Midbrain (tissue), 1 donor: ENCODE results near the gene KIF16B.
"Not testable (repeated sequence)": the region's sequence is repeated elsewhere in the genome, so short reads cannot be mapped to it uniquely, and the experiment has no call there.

Experiments
- DNase-seq: peaks from one replicate; lab custom pipeline; 2025; lab: John Stamatoyannopoulos, UW

KIF16B gene

DNA sequence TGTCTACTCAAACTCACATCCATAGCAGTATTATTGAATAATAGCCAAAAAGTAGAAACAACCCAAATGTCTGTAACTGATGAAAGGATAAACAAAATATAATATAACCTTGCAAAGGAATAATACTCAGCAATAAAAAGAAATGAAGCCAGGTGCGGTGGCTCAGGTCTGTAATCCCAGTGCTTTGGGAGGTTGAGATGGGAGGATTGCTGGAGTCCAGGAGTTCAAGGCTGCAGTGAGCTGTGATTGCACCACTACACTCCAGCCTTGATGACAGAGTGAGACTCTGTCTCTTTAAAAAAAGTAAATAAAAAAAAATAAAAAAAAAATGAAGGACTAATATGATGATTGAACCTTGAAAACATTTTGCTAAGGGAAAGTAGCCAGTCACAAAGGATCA, 22.1 kb upstream of the KIF16B start:
- no peak for DNase-seq

DNA sequence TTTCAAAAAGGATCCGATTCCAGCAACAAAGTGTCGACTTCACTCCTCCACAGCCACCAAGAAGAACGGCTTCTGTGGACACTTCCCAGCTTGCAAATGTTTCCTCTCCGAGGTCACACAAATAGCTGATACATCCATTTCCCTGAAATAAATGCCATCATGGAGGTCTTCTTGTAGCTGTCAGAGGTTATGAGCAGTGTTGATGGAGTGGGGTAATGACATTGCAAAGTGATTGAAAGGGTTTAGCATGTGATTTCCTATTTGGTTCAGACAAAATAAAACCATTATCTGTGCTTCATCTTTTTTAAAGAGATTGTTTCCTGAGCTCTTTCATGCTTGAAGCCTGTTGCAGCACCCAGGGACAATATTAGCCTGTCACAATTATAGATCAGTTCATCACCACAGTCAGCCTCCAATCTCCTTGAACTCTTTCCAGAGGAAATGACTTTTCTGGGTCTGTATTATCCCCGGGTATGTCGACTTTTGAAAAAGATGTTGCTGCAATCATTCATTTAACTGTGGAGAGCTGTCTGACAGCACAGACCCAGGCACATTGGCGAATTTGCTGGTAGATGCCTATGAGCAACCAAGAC, 16.9 kb upstream of the KIF16B start:
- no peak for DNase-seq

DNA sequence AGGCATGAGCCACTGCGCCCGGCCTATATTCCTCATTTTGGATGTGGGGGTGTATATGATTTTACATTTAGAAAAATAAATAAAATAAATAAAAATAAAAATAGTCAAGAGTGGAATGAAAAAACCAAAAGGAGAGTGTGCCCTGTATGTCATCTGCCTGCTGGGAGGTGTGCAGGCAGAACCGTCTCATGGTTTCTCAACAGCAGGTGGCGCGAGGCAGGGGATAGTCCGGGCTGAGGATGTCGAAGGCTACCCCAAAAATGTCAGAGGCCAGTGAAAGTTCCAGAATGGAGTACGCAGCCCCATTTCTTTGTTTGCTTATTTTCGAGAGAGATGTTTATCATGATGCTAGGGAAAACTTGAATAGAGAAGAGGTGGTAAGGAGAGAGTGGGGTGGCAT, 16.4 kb upstream of the KIF16B start:
- no peak for DNase-seq

DNA sequence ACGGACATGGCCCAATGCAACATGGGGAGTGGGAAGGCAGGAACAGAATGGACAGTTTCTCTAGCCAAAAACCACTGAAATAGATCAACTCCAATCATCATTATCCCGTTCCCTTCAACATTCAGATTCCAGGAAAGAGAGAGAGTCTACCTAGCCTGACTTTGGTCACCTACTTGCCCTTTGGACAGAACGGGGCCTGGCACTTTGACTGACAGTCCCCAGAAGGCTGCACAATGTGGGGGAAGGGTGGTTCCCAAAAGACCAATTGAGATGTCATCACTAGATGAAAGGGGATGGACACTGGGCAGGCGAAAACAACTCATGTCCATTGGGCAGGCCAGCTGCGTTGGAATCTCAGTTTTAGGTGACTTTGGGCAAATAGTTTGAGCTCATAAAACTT, 15.0 kb upstream of the KIF16B start:
- no peak for DNase-seq

DNA sequence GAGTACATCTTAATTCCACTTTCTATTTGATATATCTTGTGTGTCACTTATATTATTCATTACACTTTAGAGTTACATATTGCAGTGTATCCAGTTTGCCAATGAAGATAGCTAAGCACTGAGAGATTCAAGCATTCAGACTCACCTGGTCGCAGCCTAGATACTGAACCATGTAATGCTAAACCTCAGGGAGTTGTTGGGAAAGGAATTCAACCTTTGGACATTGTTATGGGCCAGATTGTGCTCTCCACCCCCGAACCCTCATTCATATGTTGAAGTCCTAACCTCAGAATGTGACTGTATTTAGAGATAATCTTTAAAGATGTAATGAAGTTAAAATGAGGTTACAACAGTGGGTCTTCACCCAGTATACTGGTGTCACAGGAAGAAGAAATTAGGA, 13.8 kb upstream of the KIF16B start:
- no peak for DNase-seq

DNA sequence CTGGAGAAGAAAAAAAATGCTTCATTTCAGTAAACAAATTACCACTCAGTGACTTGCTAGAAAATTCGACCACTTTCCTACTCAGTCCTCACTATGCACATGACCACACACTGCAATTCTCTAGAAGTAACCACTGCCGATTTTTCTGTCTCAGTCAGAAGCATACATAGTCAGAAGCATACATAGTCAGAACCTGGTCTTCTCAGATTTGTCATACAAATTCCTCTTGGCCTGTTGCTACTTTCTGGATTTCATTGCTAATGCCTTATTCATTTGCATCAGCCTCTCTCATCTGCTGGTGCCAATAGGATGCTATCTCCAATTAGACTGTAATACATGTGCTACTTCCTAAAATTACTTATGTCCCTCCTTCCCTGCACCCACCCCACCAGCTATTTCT, 10.2 kb upstream of the KIF16B start:
- no peak for DNase-seq

DNA sequence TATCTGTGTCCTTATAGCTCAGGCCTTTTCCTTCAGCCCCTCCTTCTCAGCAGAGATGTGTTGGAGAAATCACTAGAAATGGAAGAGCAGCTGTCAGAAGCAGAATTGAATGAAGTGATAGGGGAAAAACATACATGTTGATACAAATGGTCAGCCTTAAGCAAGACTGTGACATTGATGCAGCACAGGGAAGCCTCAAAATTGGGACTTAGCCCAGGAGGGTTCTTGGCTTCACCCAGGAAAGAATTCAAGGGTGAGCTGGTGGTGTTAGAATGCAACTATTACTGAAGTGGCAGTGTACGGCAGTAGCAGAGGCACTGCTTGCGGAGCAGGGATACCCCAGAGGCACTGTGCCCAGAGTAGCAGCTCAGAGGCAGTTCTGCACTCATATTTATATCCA, 8.0 kb upstream of the KIF16B start:
- DNase-seq: no peak

DNA sequence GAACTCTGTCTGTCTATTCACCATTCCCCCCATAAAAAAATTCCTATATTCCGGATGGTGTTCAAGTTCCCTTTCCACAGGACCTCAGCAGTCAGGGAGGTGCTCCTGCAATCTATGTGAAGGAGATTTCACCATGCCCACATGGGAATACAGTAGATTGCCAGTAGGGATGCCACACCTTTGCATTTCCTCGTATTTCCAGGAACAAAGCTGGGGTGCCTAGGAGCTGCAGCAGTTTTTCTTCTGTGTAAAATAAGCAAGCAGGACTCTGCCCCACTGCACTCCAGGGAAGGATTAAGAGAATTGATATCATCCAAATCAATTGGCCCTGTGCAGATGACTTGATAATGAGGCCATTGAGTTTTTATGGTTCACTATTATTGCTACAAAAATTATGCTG, 7.4 kb upstream of the KIF16B start:
- DNase-seq: no peak

DNA sequence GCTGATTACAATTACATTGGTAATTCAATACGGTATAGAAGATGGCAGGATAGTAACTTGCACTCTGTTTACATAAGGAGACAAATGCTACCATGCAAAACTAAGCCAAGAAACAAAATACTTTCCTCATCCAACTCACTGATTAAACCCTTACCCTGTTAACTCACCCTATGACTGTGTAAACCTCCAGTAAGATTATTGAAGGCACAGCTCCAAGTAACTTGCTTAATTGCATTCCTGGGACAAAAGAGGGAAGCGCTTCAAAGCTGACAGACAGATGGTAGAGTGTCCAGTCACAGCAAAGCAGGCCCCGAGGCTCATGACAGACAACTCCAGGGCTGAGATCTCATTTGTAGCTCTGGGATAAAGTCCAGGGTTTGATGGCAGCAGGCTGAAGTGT, 6.9 kb upstream of the KIF16B start:
- DNase-seq: no peak

DNA sequence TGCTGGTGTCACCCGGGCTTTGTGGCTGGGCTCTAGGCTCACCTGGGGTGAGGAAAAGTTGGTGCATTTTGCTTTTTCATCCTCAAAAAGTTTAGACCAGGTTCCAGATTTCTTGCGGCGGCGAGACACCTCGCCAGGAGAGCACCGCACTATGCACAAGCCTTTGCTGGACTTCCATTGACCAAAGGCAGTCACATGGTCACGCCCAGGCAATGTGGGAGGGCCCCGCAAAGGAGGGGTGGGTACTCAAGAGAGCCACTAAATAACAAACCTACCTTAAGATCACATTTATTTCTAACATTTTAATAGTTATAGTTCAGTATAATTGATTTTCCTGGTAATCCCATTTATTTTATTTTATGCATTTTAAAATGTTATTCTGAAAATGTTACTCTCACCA, 3.0 kb upstream of the KIF16B start:
- no peak for DNase-seq

DNA sequence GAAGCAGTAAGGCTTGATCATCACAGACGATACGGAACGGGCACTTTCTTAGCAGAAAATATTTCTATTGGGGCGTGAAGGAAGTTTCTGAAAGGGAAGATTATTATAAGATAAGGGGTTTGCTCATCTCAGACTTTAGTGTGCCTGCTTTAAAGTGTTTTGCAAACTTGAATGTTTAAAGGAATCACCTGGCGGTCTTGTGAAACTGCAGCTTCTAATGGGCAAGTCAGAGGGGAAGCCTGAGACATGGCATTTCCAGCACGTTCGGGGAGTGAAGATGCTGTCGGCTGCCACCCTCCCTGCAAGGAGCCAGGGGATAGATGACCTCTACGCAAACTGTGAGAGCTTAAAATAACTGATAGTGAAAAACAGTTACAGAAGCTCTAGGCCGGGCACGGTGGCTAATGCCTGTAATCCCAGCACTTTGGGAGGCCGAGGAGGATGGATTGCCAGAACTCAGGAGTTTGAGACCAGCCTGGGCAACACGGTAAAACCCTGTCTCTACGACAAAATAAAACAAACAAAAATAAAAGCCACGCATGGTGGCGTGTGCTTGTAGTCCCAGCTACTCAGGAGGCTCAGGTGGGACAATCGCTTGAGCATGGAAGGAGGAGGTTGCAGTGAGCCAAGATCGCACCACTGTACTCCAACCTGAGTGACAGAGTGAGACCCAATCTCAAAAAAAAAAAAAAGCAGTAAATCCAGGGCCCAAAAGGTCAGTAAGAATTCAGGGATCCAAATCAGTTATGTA, 2.3 kb upstream of the KIF16B start:
- peak; percentile 40 for DNase-seq

DNA sequence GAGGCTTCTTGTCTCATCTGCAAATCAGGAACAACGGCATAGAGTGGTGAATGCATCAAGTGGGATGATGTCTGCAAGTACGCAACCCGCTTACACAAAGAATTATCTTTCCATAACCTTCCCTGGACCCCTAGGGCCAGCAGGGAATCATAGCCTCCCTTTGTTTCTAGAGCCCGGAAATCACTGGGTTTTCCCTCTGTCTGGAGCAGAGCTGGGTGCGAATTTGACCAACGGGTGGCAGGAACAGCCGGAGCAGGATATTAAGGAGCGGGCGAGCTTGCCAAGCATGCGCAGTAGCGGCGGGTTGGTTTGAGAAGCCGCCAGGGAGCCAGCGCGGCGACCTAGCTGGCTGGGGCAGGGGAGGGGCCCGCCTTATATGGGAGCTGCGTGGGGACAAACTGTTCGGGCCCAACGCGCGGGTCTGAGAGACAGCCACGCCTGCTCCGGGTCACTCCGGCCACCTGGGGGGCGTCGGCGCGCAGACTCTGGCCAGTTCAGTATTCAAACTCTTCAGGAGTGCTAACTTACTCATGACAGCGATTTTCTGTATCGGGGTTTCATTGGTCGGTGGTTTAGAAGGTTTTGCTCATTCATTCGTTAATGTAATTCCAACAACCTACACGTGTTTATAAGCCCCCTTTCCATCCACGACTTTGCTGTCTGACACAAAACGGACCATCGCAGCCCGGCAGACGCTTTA, 1.6 kb upstream of the KIF16B start:
- DNase-seq: peak; percentile 87

DNA sequence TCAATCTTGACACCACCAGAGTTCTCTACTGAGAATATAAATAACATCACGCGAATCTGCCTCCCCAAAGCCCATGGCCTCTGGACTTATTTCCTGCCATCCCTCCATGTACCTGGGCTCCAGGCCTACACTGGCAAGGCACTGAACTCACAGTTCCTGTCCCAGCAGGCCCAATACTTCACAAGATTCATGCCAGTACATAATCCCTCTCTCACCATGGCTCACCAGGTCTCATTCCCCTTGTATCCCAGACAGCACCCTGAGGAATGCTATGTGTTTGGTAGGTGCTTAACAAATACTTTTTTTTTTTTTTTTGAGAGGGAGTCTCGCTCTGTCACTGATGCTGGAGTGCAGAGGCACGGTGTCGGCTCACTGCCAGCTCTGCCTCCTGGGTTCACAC, 1.9 kb downstream of the KIF16B start:
- DNase-seq: no peak

DNA sequence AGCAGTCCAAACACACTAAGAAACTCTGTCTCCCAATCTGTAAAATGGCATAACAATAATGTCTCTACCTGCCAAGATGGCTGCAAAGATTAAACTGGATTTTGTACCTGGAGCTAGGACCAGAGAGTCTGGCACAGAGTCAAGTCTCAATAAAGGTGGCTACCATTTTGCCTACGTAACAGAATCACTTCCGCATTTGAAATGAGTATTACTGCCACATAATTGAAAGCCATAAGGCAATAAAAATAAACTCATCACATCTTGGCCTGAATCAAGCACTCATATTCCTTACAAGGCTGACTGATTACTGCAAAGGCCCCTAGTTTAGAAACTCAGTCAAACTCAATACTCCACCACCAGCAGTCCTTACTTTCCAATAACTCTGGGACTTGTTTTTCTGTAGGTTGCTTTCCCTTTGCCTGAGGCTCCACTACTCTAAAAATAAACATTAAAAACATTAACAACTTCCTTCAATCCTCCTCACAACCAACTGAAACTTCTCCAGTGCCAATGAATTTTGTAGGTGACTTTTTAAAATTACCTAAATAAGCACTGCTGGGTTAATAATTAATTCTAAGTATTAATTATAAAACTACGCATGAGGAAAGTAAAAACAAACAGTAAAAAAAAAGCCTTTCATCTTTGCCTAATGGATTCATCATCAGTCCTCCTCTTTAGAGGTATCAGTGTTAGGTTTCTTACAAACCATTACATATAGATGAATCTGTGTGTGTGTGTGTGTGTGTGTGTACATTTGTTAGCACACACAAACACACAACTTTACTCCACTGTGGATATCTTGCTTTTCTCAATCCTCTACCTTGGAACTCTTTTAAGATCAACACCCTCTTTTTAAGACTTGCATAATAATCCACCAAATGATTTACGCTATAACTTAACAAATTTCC, 3.7 kb downstream of the KIF16B start:
- DNase-seq: no peak

DNA sequence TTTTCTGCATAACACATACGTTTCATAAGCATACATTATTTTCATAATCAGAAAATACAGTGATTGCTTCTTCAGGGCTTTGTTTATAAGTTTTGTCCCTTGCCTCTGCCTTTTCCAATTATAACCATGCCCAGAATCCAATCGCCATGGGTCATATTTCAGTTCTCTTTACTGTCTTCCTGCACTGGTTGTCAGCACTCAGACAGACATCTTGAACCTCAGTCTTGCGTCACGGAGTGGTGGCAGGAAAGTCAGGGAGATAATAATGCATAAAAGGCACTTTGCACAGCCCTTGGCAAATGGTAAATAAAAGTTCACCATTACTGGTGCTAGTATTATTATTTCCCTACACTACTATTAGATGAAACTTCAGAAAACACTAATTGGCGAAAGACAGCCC, 7.2 kb downstream of the KIF16B start:
- no peak for DNase-seq

DNA sequence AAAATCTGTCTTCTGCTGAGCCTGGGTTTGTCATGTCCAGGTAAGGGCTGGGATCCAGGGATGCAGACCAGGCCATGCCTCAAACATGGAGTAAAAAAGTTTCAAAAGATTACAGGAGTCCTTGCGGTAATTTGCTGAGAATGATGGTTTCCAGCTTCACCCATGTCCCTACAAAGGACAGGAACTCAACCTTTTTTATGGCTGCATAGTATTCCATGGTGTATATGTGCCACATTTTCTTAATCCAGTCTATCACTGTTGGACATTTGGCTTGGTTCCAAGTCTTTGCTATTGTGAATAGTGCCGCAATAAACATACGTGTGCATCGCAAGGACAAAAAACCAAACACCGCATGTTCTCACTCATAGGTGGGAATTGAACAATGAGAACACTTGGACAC, 9.2 kb downstream of the KIF16B start:
- not testable (repeated sequence) for DNase-seq

DNA sequence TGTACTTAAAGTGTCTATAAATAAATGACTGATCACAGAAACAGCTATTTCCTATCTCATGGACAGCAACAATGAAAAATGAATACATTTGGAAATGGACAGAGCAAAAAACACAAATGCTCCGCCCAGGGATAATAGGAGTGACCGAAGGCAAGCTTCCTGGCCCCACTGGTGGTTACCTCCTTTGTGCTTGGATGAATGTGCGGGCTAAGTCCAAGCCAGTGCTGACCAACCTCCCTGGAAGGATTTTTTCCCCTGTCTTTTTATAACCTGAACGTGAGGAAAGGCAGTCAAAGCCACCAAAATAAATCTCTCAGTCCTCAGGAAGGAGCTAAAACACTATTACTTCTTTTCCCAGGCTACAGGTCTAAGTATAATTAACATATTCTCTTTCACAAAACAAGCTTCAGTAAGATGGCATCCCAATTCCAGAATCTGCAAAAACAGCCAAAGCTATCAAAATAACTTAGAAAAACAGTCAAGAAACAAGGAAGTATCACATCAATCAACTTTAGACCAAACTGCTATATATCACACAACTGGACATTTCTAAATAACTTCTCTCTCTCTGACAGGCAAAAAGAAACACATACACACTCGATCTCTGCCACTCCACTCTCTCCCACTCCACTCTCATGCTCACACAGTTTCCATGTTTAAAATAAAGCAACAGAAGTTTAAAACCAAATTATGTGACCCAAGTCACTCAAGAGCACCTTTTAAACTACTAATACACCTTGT, 10.0 kb downstream of the KIF16B start:
- DNase-seq: no peak

DNA sequence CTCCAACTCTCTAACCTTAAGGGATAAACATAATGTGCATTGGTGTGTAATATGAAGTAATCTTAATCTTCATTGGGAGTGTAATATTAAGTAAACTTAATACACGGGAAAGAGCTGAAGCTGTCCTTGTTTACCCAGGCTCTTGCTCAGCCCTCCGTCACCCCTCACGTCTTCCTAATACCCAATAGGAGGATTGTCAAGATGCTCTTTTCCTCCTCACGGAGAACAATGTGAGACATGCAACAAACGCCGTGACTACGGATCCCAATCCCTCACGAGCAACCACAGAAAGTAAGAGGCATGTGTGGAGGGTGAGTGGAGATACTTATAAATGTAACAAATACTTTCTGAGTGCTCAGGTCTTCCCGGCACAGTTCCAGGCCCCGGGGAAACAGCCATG, 11.0 kb downstream of the KIF16B start:
- DNase-seq: no peak

DNA sequence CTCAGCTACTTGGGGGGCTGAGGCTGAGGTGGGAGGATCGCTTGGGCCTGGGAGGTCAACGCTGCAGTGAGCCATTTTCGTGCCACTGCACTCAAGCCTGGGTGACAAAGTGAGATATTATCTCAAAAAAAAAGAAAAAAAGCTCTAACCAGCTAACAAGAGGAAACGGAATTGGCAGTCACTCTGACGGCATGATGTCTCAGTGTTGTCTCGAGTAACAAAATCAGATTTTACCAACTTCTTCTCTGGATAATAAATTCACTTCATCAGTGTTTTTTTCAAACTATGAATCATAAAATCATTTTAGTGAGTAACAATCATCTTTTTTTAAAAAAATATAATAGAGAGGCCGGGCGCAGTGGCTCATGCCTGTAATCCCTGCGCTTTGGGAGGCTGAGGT, 12.6 kb downstream of the KIF16B start:
- DNase-seq: no peak

DNA sequence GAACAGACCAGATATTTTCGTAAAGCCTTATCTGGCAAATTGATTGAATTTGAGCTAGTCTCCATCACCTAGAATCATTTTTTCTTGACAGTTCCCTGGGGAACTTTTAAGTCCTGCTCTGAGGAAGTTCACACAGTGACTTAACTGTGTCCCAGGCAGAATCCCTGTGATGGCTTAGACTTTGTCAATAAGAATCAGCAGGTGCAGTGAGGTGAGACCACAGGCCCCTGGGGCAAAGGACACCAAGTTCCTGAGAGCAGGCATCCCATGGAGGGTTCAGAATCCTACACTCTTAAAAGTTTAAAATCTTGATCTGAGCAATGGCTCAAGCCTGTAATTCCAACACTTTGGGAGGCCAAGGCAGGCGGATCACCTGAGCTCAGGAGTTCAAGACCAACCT, 13.0 kb downstream of the KIF16B start:
- no peak for DNase-seq

DNA sequence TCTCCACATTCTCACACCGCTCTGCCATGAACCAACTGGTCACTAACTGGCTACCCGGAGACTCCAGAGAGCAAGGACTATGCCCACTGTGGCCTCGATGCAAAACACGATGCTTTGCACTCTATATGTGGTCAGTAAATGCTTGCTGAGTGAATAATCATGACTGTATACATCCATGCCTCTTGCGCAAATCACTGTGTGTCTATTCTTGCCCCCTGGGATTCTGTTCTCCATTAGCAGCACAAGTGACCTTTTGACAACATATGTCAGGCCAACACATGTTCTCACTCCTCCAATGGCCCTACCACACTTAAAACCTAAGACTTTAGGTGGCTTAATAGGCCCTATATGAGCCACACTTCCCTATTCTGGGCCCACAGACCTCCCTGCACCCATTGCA, 16.9 kb downstream of the KIF16B start:
- DNase-seq: no peak

DNA sequence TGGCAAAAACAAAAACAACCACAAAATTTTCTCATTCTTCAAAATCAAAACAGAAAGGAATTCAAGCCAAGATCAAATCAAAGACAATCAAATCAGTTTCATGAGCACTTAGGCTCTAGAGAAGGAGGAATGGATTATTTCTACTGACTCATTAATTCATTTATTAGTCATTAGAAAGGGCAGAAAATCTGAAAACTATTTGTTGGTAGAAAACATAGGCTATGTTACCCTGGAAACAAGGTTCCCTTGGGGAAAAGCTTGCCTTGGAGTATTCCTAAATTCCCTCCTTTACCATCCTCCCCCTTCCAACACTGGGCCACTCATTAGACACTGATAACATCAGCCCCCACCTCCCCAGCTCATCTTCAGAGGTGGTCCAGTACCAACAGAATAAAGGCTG, 17.5 kb downstream of the KIF16B start:
- no peak for DNase-seq
